Measurements from ENCODE around the gene KTN1.

DNA sequence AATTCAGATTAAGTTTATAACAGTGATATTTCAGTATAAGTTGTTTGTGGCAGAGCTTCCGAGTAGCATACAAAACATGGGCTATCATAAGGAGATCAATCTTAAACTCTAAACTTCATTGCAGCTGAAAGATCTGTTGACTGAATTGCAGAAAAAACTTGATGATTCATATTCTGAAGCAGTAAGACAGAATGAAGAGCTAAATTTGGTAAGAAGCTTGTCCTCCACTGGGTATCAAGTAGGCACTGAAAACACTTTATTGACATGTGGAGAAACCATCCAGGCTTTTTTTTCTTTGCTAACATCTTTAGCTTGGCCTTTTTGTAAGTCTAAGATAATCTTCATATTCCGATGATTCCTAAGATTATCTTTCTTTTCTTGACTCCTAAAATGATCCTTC is 93.0 kb downstream of the KTN1 start:
- TF ChIP-seq CTCF (IDR thresholded peaks at IDR 0.05) (no peak), POLR2A (IDR thresholded peaks at IDR 0.05) (no peak), EP300 (IDR thresholded peaks at IDR 0.05) (no peak)

Measured in tibial nerve (tissue), 4 donors.